Lower leg skin (tissue), 3 donors: ENCODE measurements around the gene DIRAS1.

Experiments
- POLR2A ChIP-seq, 2 donors: fragments of 450-650 bp; IDR thresholded peaks; one replicate each; pipeline ENCODE4 v1.6.1; 2016 to 2017; ENCODE audit warnings: antibody characterized with exemption in 2 of 2, mild to moderate bottlenecking in 1 of 2, moderate library complexity in 1 of 2
- TF ChIP-seq, protein P1 (sequence below), 3 donors: fragments of 450-650 bp; IDR thresholded peaks; one replicate each; pipeline ENCODE4 v1.5.1; 2016; ENCODE audit warnings: antibody characterized with exemption in 3 of 3, mild to moderate bottlenecking in 3 of 3, moderate library complexity in 2 of 3

GRCh38 chr19:2670217-2670616 is 51.0 kb downstream of the DIRAS1 start:
- TF ChIP-seq, protein P1, sequence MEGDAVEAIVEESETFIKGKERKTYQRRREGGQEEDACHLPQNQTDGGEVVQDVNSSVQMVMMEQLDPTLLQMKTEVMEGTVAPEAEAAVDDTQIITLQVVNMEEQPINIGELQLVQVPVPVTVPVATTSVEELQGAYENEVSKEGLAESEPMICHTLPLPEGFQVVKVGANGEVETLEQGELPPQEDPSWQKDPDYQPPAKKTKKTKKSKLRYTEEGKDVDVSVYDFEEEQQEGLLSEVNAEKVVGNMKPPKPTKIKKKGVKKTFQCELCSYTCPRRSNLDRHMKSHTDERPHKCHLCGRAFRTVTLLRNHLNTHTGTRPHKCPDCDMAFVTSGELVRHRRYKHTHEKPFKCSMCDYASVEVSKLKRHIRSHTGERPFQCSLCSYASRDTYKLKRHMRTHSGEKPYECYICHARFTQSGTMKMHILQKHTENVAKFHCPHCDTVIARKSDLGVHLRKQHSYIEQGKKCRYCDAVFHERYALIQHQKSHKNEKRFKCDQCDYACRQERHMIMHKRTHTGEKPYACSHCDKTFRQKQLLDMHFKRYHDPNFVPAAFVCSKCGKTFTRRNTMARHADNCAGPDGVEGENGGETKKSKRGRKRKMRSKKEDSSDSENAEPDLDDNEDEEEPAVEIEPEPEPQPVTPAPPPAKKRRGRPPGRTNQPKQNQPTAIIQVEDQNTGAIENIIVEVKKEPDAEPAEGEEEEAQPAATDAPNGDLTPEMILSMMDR (IDR thresholded peaks at IDR 0.05), result no peak
- no peak for TF ChIP-seq POLR2A (IDR thresholded peaks at IDR 0.05)
